GM23248 (cell line): ENCODE results near the gene GCAT. TPM values are rescaled to one million over a fixed set of nuclear protein-coding genes. Genes with fewer than 3 reads are reported as not detected.

ENCODE experiments used
- DNase-seq: peaks from one replicate; pipeline ENCODE4 v3.0.0-alpha.2; 2015
- H2AFZ ChIP-seq: fragments of 200-600 bp; sonication (generic); 2 replicates; pipeline ENCODE4 v1.6.1; 2016; ENCODE audit warnings: antibody characterized with exemption
- H3F3A ChIP-seq: fragments of 200-600 bp; sonication (generic); 2 replicates; pipeline ENCODE4 v1.6.1; 2016; ENCODE audit warnings: mild to moderate bottlenecking, antibody characterized with exemption, mixed run types; ENCODE audit not compliant: insufficient read depth
- H3K27ac ChIP-seq: fragments of 200-600 bp; sonication (generic); 2 replicates; pipeline ENCODE4 v1.5.1; 2016; ENCODE audit warnings: mild to moderate bottlenecking
- H3K27me3 ChIP-seq: fragments of 200-600 bp; sonication (generic); replicated peaks from 2 replicates; pipeline ENCODE4 v1.6.1; 2016; ENCODE audit warnings: mild to moderate bottlenecking; ENCODE audit not compliant: insufficient read depth
- H3K36me3 ChIP-seq: fragments of 200-600 bp; sonication (generic); 2 replicates; pipeline ENCODE4 v1.6.1; 2016; ENCODE audit warnings: low read depth, mild to moderate bottlenecking
- H3K4me1 ChIP-seq: fragments of 200-600 bp; sonication (generic); 2 replicates; pipeline ENCODE4 v1.6.1; 2016; ENCODE audit warnings: mild to moderate bottlenecking; ENCODE audit not compliant: insufficient read depth
- H3K4me2 ChIP-seq: fragments of 200-600 bp; sonication (generic); one replicate; pipeline ENCODE4 v1.6.1; 2016; ENCODE audit warnings: mild to moderate bottlenecking; ENCODE audit not compliant: unreplicated experiment
- H3K4me3 ChIP-seq: fragments of 200-600 bp; sonication (generic); 2 replicates; pipeline ENCODE4 v1.5.1; 2016; ENCODE audit warnings: mild to moderate bottlenecking
- H3K79me2 ChIP-seq: fragments of 200-600 bp; sonication (generic); 2 replicates; pipeline ENCODE4 v1.6.1; 2016; ENCODE audit warnings: mild to moderate bottlenecking; ENCODE audit not compliant: insufficient read depth
- H3K9ac ChIP-seq: fragments of 200-600 bp; sonication (generic); 2 replicates; pipeline ENCODE4 v1.6.1; 2016; ENCODE audit warnings: mild to moderate bottlenecking
- H3K9me2 ChIP-seq: fragments of 200-600 bp; sonication (generic); 2 replicates; pipeline ENCODE4 v1.6.1; 2016; ENCODE audit warnings: mixed run types, mild to moderate bottlenecking, moderate library complexity; ENCODE audit not compliant: insufficient read depth
- H3K9me3 ChIP-seq: fragments of 200-600 bp; sonication (generic); one replicate; pipeline ENCODE4 v1.6.1; 2017; ENCODE audit warnings: low read depth
- H4K20me1 ChIP-seq: fragments of 200-600 bp; sonication (generic); 2 replicates; pipeline ENCODE4 v1.6.0; 2016; ENCODE audit not compliant: insufficient read depth
- EZH2 ChIP-seq: fragments of 200-600 bp; sonication (generic); IDR thresholded peaks from 2 replicates; pipeline ENCODE4 v1.6.1; 2018; ENCODE audit warnings: antibody characterized with exemption, mild to moderate bottlenecking; ENCODE audit not compliant: insufficient read depth, poor library complexity, severe bottlenecking
- EZH2phosphoT487 ChIP-seq: fragments of 200-600 bp; sonication (generic); IDR thresholded peaks from 2 replicates; pipeline ENCODE4 v1.6.1; 2018; ENCODE audit warnings: antibody characterized with exemption, moderate library complexity, mild to moderate bottlenecking, low read depth; ENCODE audit not compliant: insufficient read depth
- WGBS, 2 experiments: methylation state at CpG; one replicate each; pipeline ENCODE4 v1.1.6; 2015 to 2017; ENCODE audit warnings: low lambda C conversion rate in 2 of 2, low coverage in 1 of 2; ENCODE audit errors: missing lambda C conversion rate in 2 of 2; 5-methylcytosine and 5-hydroxymethylcytosine counted together
- in situ Hi-C: fragments of 300-500 bp; cut with MboI; formaldehyde crosslinking; loops from 2 replicates; pipeline ENCODE4 v1.15.0; 2020
- polyA plus RNA-seq: library from polyadenylated mRNA; unstranded; fragments of >200 nt; fragmentation: Nextera tagmentation; extraction: Ambion mirVana; gene quantifications from 2 replicates; pipeline ENCODE4 v1.2.1, GENCODE V29; 2016
- total RNA-seq: library from RNA; depleted of rRNA; stranded (reverse); fragments of >200 nt; shearing (Covaris generic); gene quantifications from 2 replicates; pipeline ENCODE4 v1.2.3, GENCODE V29; 2014

The GCAT gene
- total and polyA plus RNA-seq, 2 experiments from 2014 or later, result 31.5 to 36.1 TPM

GRCh38 chr22:37802310-37803194 is 5.2 kb upstream of the GCAT start:
- DNase-seq, result peak; percentile 62
- peak overlapping the region; percentile 71 for H3K9ac ChIP-seq
- 0 out of 2 replicates have a peak, but pooled peaks cover 7% of the 10 kb centered on the region for H3K79me2 ChIP-seq
- in situ Hi-C loops, result no loop called here
- H3K9me3 ChIP-seq, result no peaks in the 10 kb centered on the region
- TF ChIP-seq EZH2, result no peak
- H3K36me3 ChIP-seq, result no peaks in the 10 kb centered on the region
- peaks cover 11% of the 10 kb centered on the region for H3K4me1 ChIP-seq
- H4K20me1 ChIP-seq, result no peaks in the 10 kb centered on the region
- no peaks in the 10 kb centered on the region for H3K9me2 ChIP-seq
- H3F3A ChIP-seq, result peaks cover 14% of the 10 kb centered on the region; the same call in 1 of the 2 replicates
- no peak overlapping the region for H3K27ac ChIP-seq
- peak overlapping the region; percentile 96 for H3K4me2 ChIP-seq
- H3K27me3 ChIP-seq, result no peaks in the 10 kb centered on the region
- peak overlapping the region; percentile 75 for H3K4me3 ChIP-seq
- peak overlapping the region; percentile 96 for H2AFZ ChIP-seq
- WGBS, 2 experiments, result 2 to 3% methylated on average over 39 to 60 of the region's 63 CpGs

- Histone ChIP-seq H3K27ac (no peak overlapping the region), H3K36me3 (no peaks in the 10 kb centered on the region), H3K4me3 (peak overlapping the region; percentile 75), H3K9me3 (no peaks in the 10 kb centered on the region), H3K9ac (no peak overlapping the region), H3K4me1 (peaks cover 11% of the 10 kb centered on the region), H3K27me3 (no peaks in the 10 kb centered on the region), H3F3A (peaks cover 14% of the 10 kb centered on the region), H3K79me2 (0 out of 2 replicates have a peak, but pooled peaks cover 8% of the 10 kb centered on the region), H4K20me1 (no peaks in the 10 kb centered on the region), H3K4me2 (peak overlapping the region; percentile 96), H2AFZ (peak overlapping the region; percentile 96), H3K9me2 (no peaks in the 10 kb centered on the region)
- in situ Hi-C loops, result no loop called here
- TF ChIP-seq EZH2phosphoT487 (no peak), EZH2 (no peak)
- no peak for DNase-seq
- WGBS, 2 experiments, result 44 to 47% methylated on average over 16 of the region's 16 CpGs
Observed at GRCh38 chr22:37803195-37803638, 4.5 kb upstream of the GCAT start.

DNA sequence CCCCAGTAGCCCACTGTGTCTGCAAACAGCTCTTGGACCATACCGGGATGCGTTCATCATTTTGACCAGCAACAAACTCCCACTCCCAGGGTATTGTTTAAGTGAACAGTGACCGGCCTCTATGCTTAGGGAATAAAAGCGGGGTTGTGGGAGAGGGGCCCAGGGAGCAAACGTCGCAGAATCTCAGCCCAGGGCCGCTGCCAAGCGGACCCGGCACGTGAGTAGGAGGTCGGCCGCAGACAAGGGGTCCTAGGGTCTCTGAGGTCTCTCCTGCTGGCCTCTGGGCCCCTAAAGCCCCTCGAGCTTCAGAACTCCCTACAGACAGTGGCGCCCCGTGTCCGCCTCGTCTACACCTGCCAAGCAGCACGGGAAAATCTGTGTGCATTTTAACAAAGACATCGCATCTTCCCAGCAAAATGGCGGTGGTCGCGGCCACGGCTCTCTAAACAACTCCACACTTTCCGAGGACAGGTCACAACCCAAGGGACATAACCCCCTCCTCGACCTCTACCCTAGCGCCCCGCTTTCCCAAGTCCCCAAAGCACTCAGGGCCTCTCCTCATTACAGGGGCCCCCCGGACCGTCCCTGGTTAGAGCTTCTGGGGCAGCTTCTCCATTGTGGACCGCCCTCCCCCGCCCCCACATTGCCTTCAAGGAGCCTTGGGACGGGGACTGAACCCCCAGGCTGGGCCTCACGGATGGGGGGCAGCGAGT is 3.9 kb upstream of the GCAT start:
- Histone ChIP-seq H3K9me3 (no peaks in the 10 kb centered on the region), H3K9me2 (no peaks in the 10 kb centered on the region), H3K36me3 (no peaks in the 10 kb centered on the region), H3K9ac (peak overlapping the region; percentile 88), H3K4me1 (peaks cover 11% of the 10 kb centered on the region), H3K79me2 (peaks cover 14% of the 10 kb centered on the region; the same call in 1 of the 2 replicates), H3F3A (peaks cover 14% of the 10 kb centered on the region), H3K27me3 (no peaks in the 10 kb centered on the region), H3K27ac (no peak overlapping the region), H2AFZ (peak overlapping the region; percentile 54), H4K20me1 (no peaks in the 10 kb centered on the region), H3K4me3 (no peak overlapping the region), H3K4me2 (no peak overlapping the region)
- in situ Hi-C loops, result no loop called here
- no peak for TF ChIP-seq EZH2phosphoT487
- no peak for TF ChIP-seq EZH2
- DNase-seq, result no peak
- 57 to 58% methylated on average over 34 of the region's 34 CpGs for WGBS, 2 experiments

DNA sequence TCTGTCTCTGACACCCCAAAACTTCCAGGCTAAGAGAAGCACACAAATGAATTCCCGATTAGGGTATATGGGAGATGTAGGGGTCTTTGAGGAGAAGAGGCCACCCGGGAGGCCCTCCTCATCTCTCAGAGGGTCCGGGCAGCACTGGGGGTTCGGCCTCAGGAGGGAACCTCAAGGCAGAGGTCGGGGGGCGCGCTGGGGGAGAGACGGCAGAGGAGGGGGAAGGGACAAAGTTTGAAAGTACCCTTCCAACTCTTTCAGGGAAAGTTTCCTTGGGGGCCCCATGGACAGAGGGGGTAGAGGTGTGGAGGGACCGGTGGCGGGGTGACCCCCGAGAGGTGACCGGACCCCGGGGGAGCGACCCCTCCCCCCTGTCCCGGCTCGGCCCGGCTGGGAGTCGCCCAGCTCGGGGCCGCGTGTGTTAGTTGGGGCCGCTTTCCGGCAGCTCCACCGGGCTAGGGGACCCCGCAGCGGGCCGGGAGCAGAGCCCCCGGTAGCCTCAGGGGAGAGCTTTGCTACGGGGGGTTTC is 3.3 kb upstream of the GCAT start:
- peak overlapping the region; percentile 54 for H2AFZ ChIP-seq
- H3K4me3 ChIP-seq, result peak overlapping the region; percentile 76
- in situ Hi-C loops, result no loop called here
- H3K36me3 ChIP-seq, result no peaks in the 10 kb centered on the region
- peaks cover 14% of the 10 kb centered on the region for H3F3A ChIP-seq
- H3K9me2 ChIP-seq, result no peaks in the 10 kb centered on the region
- WGBS, 2 experiments, result 2 to 4% methylated on average over 14 to 20 of the region's 29 CpGs
- H3K27me3 ChIP-seq, result no peaks in the 10 kb centered on the region
- peak; percentile 42 for DNase-seq
- peak overlapping the region; percentile 74; the same call in 1 of the 2 replicates for H3K27ac ChIP-seq
- peak overlapping the region; percentile 98 for H3K4me2 ChIP-seq
- peak overlapping the region; percentile 88 for H3K9ac ChIP-seq
- no peaks in the 10 kb centered on the region for H3K9me3 ChIP-seq
- H4K20me1 ChIP-seq, result no peaks in the 10 kb centered on the region
- TF ChIP-seq EZH2phosphoT487 (no peak), EZH2 (no peak)
- H3K79me2 ChIP-seq, result peaks cover 20% of the 10 kb centered on the region; the same call in 1 of the 2 replicates
- H3K4me1 ChIP-seq, result peaks cover 11% of the 10 kb centered on the region
